Prostate gland (tissue), 2 donors: ENCODE data around the gene PDE11A. TPM values are rescaled to one million over a fixed set of nuclear protein-coding genes. Genes with fewer than 3 reads are reported as not detected.

Experiments used
- DNase-seq: peaks from one replicate; pipeline ENCODE4 v3.0.0-alpha.2; 2019; ENCODE audit warnings: low spot score
- H3K27ac ChIP-seq, 2 donors: fragments of 200-600 bp; sonication (generic); 2 replicates each; pipeline ENCODE4 v1.5.1; 2017 to 2019
- H3K27me3 ChIP-seq: fragments of 200-600 bp; sonication (generic); replicated peaks from 2 replicates; pipeline ENCODE4 v1.5.1; 2019; ENCODE audit not compliant: insufficient read depth
- H3K36me3 ChIP-seq, 2 donors: fragments of 200-600 bp; sonication (generic); 1 replicate in 1 of 2; 2 replicates in 1 of 2; pipeline versions ENCODE4 v1.5.1 to v1.8.1; 2017 to 2019
- H3K4me1 ChIP-seq: fragments of 200-600 bp; sonication (generic); replicated peaks from 2 replicates; pipeline ENCODE4 v1.5.1; 2019
- H3K4me3 ChIP-seq, 2 donors: fragments of 200-600 bp; sonication (generic); 2 replicates each; pipeline ENCODE4 v1.5.1; 2017 to 2019
- H3K9me3 ChIP-seq: fragments of 200-600 bp; sonication (generic); 2 replicates; pipeline ENCODE4 v1.5.1; 2017
- POLR2A ChIP-seq: fragments of 450-650 bp; IDR thresholded peaks from one replicate; pipeline ENCODE4 v1.6.1; 2016; ENCODE audit warnings: antibody characterized with exemption, mild to moderate bottlenecking
- POLR2AphosphoS5 ChIP-seq: sonication (generic); formaldehyde crosslinking; IDR thresholded peaks from one replicate; pipeline ENCODE4 v1.6.1; 2017; ENCODE audit warnings: antibody characterized with exemption
- WGBS: methylation state at CpG from one replicate; pipeline ENCODE4 v1.1.5; 2018; 5-methylcytosine and 5-hydroxymethylcytosine counted together
- intact Hi-C: fragments of 100-400 bp; cut with DNase I; formaldehyde crosslinking; loops from one replicate; pipeline ENCODE4 v1.14.2; 2022
- total RNA-seq, 2 donors: library from RNA; depleted of rRNA; stranded (reverse); fragments of >200 nt; gene quantifications; one replicate each; pipeline ENCODE4 v1.1.0, GENCODE V29; 2016
- TF ChIP-seq, protein P1 (sequence below), 4 experiments: fragments of 200-600 bp in 2 of 4; fragments of 450-650 bp in 2 of 4; sonication (generic) in 2 of 4; IDR thresholded peaks; 1 replicate in 3 of 4; 2 replicates in 1 of 4; pipeline ENCODE4 v1.5.1; 2016 to 2019; ENCODE audit warnings: antibody characterized with exemption in 4 of 4, mild to moderate bottlenecking in 2 of 4, moderate library complexity in 2 of 4

Gene PDE11A
- total RNA-seq, 2 donors from 2014 or later = 14.9 to 26.6 TPM

DNA sequence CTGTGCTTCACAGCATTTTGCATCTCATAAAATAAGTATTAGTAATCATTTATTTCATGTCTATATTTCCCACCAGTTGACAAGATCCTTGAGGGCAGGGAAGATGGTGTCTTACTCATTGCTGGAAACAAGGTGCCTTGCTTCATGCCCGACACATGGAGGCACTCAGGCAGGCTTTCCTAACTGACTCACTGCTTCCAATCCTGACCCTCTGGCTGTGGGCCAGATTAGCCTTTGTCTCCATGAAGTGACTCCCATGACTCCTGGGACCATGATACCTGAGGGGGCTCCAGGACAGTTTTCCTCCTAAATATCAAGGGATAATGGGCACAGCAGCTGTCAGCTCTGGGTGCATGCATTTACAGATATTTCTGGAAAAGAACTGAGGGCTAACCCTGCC is 405.0 kb downstream of the PDE11A start:
- Histone ChIP-seq H3K4me3 (no peak overlapping the region), H3K27ac (no peak overlapping the region), H3K4me1 (no peaks in the 10 kb centered on the region), H3K36me3 (no peaks in the 10 kb centered on the region), H3K27me3 (no peaks in the 10 kb centered on the region), H3K9me3 (no peaks in the 10 kb centered on the region)
- 53% methylated on average over 1 of the region's 1 CpG for WGBS
- TF ChIP-seq POLR2AphosphoS5 (no peak), POLR2A (no peak)
- TF ChIP-seq, protein P1, sequence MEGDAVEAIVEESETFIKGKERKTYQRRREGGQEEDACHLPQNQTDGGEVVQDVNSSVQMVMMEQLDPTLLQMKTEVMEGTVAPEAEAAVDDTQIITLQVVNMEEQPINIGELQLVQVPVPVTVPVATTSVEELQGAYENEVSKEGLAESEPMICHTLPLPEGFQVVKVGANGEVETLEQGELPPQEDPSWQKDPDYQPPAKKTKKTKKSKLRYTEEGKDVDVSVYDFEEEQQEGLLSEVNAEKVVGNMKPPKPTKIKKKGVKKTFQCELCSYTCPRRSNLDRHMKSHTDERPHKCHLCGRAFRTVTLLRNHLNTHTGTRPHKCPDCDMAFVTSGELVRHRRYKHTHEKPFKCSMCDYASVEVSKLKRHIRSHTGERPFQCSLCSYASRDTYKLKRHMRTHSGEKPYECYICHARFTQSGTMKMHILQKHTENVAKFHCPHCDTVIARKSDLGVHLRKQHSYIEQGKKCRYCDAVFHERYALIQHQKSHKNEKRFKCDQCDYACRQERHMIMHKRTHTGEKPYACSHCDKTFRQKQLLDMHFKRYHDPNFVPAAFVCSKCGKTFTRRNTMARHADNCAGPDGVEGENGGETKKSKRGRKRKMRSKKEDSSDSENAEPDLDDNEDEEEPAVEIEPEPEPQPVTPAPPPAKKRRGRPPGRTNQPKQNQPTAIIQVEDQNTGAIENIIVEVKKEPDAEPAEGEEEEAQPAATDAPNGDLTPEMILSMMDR (IDR thresholded peaks at IDR 0.05) = no peak
- DNase-seq = no peak
- intact Hi-C loops = no loop called here

DNA sequence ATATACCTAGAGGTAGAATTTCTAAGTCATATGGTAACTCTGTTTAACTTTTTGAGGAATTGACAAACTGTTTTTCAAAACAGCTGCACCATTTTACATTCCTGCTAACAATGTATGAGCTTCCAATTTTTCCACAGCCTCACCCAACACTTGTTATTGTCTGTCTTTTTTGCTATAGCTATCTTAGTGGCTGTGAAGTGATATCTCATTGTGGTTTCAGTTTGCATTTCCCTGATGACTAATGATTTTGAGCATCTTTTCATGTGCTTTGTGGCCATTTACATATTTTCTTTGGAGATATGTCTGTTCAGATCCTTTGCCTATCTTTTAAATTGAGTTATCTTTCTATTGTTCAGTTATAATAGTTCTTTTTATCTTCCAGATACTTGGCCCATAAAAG is 406.2 kb downstream of the PDE11A start:
- no peak for DNase-seq
- TF ChIP-seq, protein P1 (IDR thresholded peaks at IDR 0.05) = no peak
- TF ChIP-seq POLR2AphosphoS5 (no peak), POLR2A (no peak)
- no peaks in the 10 kb centered on the region for H3K9me3 ChIP-seq
- H3K4me1 ChIP-seq = no peaks in the 10 kb centered on the region
- H3K27ac ChIP-seq = no peak overlapping the region
- H3K4me3 ChIP-seq = no peak overlapping the region
- intact Hi-C loops = no loop called here
- no peaks in the 10 kb centered on the region for H3K27me3 ChIP-seq
- H3K36me3 ChIP-seq = no peaks in the 10 kb centered on the region

DNA sequence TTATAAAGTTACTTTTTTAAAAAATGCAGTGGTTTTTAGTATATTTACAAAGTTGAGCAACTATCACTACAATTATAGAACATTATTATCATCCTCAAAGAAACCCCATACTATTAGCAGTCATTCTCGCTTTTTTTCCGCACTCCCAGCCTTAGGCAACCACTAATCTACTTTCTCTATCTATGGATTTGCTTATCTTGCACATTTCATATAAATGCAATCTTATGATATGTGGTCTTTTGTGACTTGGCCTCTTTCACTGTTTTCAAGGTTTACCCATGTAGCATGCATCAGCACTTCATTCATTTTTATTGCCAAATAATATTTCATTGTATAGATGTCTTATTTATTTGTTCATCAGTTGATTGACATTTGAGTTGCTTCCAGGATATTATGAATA is 406.6 kb downstream of the PDE11A start:
- DNase-seq = no peak
- Histone ChIP-seq H3K27ac (no peak overlapping the region), H3K9me3 (no peaks in the 10 kb centered on the region), H3K4me3 (no peak overlapping the region), H3K27me3 (no peaks in the 10 kb centered on the region), H3K36me3 (no peaks in the 10 kb centered on the region), H3K4me1 (no peaks in the 10 kb centered on the region)
- intact Hi-C loops = no loop called here
- no peak for TF ChIP-seq POLR2A
- WGBS = 64% methylated on average over 2 of the region's 2 CpGs

DNA sequence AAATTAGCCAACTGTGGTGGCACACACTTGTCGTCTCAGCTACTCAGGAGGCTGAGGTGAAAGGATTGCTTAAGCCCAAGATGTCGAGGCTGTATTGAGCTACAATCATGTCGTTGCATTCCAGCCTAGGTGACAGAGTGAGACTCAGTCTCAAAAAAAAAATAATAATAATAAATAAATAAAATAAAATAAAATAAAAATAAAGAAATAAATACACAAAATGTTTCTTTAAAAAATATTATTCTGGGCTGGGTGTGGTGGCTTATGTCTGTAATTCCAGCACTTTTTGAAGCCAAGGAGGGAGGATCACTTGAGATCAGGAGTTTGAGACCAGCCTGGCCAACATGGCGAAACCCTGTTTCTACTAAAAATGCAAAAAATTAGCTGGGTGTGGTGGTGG is 407.2 kb downstream of the PDE11A start:
- no peak overlapping the region for H3K27ac ChIP-seq
- TF ChIP-seq POLR2AphosphoS5 (no peak), POLR2A (no peak)
- TF ChIP-seq, protein P1 (IDR thresholded peaks at IDR 0.05) = no peak
- intact Hi-C loops = no loop called here
- no peaks in the 10 kb centered on the region for H3K36me3 ChIP-seq
- H3K27me3 ChIP-seq = no peaks in the 10 kb centered on the region
- DNase-seq = no peak
- H3K4me3 ChIP-seq = no peak overlapping the region
- 86% methylated on average over 4 of the region's 4 CpGs for WGBS
- H3K9me3 ChIP-seq = no peaks in the 10 kb centered on the region
- no peaks in the 10 kb centered on the region for H3K4me1 ChIP-seq

DNA sequence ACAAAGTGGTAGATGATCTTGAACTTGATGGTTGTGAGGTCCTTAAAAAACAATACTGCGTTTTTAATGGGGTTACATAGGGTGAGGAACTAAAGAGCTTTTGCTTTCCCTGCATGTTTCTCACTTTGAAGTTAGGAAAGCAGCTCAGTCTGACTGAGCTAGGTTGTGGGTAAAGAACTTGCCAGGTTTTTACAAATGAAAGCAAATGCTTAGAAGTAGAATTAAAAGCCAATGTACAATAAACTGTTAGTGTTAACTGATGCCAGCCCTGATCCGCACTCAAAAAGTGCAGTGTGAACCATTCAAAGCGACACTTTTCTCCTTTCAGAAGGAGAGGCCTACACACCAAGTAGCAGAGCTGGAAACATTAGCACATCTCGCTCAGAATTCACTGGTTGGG is 409.7 kb downstream of the PDE11A start:
- intact Hi-C loops = no loop called here
- Histone ChIP-seq H3K4me3 (no peak overlapping the region), H3K9me3 (no peaks in the 10 kb centered on the region), H3K27me3 (no peaks in the 10 kb centered on the region), H3K27ac (no peak overlapping the region), H3K4me1 (no peaks in the 10 kb centered on the region), H3K36me3 (no peaks in the 10 kb centered on the region)
- no peak for DNase-seq
- WGBS = 54% methylated on average over 4 of the region's 4 CpGs
- TF ChIP-seq POLR2A = no peak

DNA sequence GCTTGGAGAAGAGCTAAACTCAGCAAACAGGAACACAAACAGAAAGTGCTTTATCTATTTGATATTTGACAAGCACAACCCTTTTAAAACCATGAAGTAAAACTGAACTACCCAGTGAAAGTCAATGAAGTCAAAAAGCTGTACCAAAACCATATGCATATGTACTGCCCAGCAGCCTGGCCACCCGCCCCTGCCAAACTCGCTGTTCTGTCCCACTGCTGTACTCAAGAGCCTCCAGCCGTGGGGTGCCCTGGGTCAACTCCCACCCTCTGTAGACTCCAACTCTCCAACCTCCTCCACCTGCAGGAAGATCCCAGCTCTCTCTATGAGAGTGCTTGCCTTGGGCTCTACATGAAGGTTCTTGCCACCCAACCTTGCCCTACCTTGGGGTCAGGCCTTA is 411.8 kb downstream of the PDE11A start:
- no peak for DNase-seq
- H3K27ac ChIP-seq = no peak overlapping the region
- 66% methylated on average over 3 of the region's 3 CpGs for WGBS
- intact Hi-C loops = no loop called here
- no peaks in the 10 kb centered on the region for H3K36me3 ChIP-seq
- H3K9me3 ChIP-seq = no peaks in the 10 kb centered on the region
- no peak overlapping the region for H3K4me3 ChIP-seq
- no peaks in the 10 kb centered on the region for H3K27me3 ChIP-seq
- H3K4me1 ChIP-seq = no peaks in the 10 kb centered on the region
- TF ChIP-seq, protein P1 (IDR thresholded peaks at IDR 0.05) = no peak
- TF ChIP-seq POLR2AphosphoS5 (no peak), POLR2A (no peak)
